NCI-H2029 (cell line): ENCODE data around the gene ABHD1.

ENCODE experiments used
- DNase-seq: peaks from one replicate; lab custom pipeline; 2025; lab: John Stamatoyannopoulos, UW

Gene ABHD1

GRCh38 chr2:27086724-27087593 is 36.7 kb upstream of the ABHD1 start, which contains the start of gene KHK:
TSS of gene KHK (plus strand) at chr2:27086772. CDS start at chr2:27087260, 488 bp downstream.
- DNase-seq = peak; percentile 43

GRCh38 chr2:27087823-27088410 is 35.7 kb upstream of the ABHD1 start:
- DNase-seq = no peak

DNA sequence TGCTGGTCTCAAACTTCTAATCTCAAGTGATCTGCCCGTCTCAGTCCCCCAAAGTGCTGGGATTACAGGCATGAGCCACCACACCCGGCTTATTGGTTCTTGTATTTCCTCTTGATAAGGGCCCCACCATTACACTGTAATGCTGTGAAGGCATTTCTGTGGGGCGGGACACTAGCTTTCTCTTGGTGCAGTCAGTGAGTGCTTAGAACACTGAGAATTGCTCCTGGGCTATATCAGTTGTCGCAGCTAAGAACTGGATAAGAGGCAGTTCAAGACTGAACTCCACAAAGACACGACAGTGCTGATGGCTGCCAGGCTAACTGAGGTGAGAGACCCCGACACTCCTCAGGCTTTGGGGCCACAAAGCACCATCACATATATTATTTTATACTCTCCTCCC is 35.0 kb upstream of the ABHD1 start:
- DNase-seq = no peak

DNA sequence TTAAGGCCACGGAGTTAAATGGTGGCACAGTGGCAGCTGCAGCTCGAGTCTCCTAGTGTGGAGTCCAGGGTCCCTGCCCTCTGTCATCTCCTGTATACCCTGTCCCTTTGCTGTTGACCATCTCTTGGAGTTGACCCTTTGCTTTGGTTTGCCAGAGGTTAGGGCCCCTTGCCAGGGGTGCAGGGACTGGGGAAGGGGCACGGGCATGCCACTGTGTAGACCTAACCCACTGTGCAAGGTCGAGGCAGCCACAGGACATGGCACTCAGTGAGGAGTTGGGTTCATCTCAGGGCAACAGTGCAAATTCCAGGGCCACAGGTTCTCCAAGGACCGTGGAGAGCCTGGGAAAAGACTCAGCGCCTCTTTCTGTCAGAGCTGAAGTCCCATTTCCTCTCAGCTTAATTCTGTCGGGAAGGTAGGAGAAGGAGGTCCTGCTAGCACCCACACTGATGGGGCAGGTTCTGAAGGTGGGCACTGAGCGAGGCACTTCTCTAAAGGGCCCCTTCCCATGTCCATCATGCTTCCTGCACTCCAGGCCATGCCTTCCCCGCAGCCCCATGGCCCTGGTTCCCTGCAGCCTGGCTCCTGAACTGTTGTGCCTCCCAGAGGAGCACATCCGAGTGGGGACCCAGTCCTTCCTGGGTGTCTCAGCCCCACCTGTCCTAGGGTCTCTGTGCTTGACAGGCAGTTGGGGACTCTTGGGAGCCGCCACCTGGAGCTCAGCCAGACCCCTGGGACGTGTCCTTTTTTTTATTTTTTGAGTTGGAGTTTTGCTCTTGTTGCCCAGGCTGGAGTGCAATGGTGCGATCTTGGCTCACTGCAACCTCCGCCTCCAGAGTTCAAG is 34.3 kb upstream of the ABHD1 start:
- no peak for DNase-seq

GRCh38 chr2:27091746-27092695 is 31.6 kb upstream of the ABHD1 start:
- no peak for DNase-seq

DNA sequence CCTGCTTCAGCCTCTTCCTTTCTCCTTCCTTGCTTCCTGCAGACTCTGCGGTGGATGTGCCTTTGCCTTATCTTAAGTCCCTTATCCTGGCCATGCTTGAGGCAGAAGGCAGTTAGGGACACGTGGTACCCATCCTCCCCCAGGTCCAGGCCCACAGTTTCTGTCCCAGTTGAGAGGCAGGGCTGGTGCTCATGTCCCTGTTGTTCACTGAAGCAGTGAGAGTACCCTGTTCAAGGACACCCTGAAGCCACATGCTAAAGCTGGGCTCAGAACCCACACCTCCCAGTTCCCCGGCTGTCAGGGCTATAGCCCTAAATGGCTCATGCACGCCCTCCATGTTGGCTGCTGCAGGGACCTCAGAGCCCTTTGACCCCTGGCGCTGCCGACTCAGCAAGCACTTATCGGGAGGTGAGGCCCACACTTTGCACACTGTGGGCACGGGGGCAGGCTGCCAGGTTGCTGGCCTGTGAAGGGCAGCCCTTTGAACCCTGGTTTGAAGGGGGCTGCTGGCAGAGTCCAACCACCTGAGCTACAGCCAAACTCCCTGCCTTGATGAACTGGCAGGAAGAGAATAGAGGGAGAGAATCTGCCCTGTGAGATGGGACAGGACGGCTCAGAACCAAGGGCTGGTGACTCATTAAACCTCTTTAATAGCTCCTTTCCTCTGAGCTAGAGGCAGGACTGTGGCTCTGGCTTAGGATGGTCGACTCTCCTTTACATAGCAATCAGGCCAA is 30.8 kb upstream of the ABHD1 start:
- DNase-seq = no peak

GRCh38 chr2:27093430-27094352 is 29.9 kb upstream of the ABHD1 start:
- no peak for DNase-seq

DNA sequence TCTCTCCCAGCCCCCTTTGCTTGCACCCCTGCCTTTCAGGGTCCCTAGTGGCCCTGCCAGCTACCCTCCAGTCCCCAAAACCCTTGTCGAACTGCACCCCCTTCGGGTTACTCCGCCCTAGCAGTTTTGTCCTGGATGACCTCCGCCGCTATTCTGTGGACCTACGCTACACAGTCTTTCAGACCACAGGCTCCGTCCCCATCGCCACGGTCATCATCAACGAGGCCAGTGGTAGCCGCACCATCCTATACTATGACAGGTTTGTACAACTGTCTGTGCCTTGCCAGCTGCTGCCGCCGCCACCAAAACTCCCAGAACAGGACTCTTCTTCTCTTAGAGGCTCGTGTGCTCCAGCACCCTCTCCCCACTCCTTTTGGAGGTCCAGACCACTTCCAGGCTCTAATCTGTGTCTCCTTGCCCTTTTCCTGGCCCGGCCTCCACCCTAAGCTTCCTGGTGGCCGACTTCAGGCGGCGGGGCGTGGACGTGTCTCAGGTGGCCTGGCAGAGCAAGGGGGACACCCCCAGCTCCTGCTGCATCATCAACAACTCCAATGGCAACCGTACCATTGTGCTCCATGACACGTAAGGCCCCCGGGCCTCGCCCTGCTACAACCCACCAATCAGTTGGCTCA is 29.1 kb upstream of the ABHD1 start:
- DNase-seq = no peak

DNA sequence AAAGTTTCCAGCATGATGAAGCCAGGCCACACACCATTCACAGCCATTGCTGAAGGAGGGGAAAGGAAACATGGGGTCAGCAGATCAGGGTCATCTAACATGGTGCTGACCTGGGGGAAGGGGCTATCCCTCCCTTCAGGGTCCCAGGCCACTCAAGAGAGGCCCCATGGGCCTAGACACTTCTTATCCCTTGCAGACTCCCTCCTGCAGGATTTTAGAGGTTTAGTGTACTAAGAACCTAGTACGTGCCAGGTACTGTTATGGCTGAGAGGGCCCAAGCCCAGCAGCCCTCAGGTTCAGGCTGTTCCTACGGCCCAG is 28.2 kb upstream of the ABHD1 start:
- no peak for DNase-seq

DNA sequence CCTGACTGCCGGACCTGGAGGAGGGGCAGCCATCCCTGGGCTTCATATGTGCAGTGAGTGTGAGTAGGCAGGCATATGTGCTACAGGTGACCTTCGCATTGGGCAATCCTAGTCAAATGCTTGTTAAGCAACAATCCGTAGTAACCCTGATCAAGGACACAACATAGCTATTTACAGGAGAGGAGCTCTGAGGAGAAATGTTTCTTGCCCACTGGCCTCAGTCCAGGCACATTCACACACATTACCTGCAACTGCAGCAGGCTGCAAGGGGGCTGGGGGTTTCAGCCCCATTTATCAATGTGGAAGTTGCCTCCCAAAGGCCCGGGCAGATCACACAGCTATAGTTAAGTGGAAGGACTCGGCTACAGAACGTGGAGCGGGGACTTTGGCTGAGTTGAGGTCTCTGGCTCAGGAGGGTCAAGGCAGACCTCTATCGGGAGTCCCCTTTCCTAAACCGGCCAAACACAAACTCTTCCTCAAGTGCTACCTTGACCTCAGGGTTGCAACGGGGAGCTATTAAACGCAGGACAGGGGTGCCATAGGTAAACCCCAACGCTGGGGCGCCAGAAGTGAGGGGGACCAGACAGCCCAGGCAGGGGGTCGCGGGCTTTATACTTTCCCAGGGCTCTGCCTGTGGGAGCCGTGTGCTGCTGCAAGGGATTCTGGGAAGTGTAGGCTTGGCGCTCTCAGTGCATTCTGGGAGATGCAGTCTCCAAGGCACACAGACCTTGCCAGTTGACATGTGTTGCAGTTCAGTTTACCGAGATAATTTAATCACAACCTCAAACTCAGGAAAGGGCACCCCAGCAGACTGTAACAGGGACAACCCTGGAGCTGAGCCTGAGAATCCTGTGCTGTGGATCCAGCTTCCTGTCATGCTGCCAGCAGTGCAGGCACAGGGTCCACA is 27.6 kb upstream of the ABHD1 start:
- peak; percentile 28 for DNase-seq

DNA sequence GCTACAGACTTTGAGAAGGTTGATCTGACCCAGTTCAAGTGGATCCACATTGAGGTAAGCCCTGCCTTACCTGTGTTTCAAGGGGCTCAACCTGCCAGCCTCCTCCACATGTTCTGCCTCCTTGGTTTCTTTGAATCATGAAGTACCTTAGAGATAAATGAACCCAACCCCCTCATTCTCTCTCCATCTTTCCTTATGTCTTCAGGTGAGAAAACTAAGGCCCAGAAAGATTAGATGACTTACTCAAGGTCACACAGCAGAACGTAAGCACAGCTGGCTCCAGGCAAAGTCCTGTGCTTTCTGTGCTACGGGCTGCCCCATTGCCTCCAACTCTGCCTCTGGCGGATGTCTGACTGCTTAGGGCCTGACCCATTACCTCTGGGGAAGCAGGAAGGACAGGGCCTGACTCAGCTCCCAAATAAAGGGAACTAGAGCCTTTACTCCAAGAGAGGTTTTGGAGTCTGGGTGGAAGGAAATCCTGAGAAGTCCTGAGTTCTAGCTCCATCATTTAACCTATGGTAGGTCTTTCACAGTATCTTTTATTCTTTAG is 26.8 kb upstream of the ABHD1 start:
- no peak for DNase-seq

DNA sequence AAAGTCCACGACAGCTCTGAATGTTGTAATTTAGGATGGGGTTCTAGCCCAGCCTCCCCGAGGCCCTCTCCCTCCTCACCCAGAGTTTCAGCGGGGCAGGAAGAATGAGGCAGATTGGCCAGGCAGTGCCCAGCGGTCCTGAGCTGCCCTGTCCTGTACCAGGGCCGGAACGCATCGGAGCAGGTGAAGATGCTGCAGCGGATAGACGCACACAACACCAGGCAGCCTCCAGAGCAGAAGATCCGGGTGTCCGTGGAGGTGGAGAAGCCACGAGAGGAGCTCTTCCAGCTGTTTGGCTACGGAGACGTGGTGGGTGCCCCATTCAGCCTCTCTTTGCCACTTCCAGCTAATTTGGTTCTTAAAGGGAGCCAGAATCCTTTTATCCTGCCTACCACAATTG is 26.3 kb upstream of the ABHD1 start:
- no peak for DNase-seq

- DNase-seq = no peak
Measured at GRCh38 chr2:27099334-27099955, 24.2 kb upstream of the ABHD1 start.

DNA sequence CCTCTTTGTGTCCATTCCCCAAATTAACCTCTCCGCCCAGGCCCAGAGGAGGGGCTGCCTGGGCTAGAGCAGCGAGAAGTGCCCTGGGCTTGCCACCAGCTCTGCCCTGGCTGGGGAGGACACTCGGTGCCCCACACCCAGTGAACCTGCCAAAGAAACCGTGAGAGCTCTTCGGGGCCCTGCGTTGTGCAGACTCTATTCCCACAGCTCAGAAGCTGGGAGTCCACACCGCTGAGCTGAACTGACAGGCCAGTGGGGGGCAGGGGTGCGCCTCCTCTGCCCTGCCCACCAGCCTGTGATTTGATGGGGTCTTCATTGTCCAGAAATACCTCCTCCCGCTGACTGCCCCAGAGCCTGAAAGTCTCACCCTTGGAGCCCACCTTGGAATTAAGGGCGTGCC is 23.6 kb upstream of the ABHD1 start:
- no peak for DNase-seq

- no peak for DNase-seq
Measured at GRCh38 chr2:27102329-27102728, 21.3 kb upstream of the ABHD1 start.

- no peak for DNase-seq
Measured at GRCh38 chr2:27105981-27106380, 17.6 kb upstream of the ABHD1 start.

DNA sequence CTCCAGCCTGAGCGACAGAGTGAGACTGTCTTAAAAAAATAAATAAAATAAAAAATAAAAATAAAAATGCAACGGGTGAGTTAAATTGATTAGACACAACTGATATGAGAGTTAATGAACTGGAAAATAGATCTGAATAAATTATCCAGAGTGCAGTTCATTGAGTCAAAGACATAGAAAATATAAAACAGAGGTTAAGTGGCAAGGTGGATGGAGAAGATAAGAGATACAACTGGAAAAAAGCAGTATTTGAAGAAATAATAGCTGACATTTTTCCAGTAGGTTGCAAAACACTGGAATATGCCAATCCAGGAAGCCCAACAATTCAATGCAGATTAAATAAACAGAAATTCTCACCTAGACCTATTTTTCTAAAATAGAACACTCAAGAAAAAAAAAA is 15.4 kb upstream of the ABHD1 start:
- no peak for DNase-seq

- DNase-seq = no peak
Measured at GRCh38 chr2:27109083-27109482, 14.5 kb upstream of the ABHD1 start.
